ENCODE results near the gene ZNF462.
"Not testable (repeated sequence)": the region's sequence is repeated elsewhere in the genome, so short reads cannot be mapped to it uniquely, and the experiment has no call there.

ZNF462 gene

DNA sequence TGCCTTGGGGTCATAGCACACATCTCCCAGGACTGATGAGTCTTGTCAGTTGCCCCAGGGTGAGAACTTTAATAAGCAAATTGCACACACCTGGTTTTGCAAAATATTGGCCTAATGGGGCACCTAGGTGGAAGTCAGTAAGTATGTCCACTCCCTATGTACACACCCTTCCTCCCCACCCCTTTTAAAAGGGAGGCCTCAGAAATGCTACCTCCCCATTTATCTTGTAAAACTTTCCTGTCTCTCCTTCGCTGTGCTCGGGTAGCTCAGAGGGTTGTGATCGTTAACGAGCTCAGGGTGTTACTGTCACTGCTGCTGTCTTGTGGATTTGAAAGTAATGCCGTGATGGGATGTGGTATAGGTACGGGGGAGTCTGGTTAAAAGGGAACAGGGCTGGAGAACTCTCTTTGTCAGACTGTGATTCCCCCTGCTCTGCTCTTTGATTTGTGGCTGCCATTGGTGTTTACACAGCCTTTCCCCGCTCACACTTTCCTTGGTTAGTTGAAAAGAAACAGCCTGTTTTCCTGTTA is 26.2 kb downstream of the ZNF462 start:
- no peak for DNase-seq (ENCODE audit: low spot score)

- no peak for DNase-seq (ENCODE audit: low spot score)
These were observed 27.6 kb downstream of the ZNF462 start for GRCh38 chr9:106890608-106891007.

DNA sequence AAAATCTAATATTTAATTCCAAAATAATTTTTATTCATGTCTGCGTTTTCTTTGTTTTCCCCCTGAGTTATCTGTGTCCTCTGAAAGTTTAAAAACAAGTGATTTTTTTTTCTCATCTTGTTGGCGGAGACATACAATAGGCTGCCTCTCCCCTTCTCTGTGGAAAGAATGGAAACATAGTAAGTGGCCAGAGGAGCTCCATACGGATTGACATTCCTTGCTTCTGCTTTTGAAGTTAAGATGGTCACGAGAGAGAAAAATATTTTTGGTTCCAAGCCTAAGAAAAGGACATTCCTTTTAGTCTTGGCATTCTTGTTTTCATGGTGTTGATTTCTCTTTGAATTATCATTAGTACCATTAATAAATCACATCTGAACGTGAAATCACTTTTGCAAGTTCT is 28.3 kb downstream of the ZNF462 start:
- DNase-seq (ENCODE audit: low spot score): no peak

- peak; percentile 87 for DNase-seq (ENCODE audit: low spot score)
These were observed 29.7 kb downstream of the ZNF462 start for GRCh38 chr9:106892632-106893031.

GRCh38 chr9:106893088-106893487 is 30.1 kb downstream of the ZNF462 start:
- no peak for DNase-seq (ENCODE audit: low spot score)

DNA sequence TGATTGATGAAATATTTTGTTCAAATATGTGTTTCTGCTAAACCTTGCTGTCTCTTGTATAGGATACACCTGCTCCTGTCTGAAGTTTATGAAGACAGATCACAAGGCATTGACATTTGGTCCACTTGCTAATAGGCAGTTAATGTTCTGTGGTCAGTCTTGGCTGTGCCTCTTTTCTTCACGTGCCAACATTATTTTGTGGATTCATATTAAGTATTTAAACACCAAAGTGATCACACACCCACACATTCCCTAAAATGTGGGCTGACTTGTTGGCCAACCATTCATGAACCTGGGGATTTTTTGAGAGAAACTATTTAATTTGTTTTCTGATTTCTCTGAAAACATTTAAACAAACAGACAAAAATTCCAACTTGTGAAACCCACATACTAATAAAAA is 33.7 kb downstream of the ZNF462 start:
- DNase-seq (ENCODE audit: low spot score): no peak

DNA sequence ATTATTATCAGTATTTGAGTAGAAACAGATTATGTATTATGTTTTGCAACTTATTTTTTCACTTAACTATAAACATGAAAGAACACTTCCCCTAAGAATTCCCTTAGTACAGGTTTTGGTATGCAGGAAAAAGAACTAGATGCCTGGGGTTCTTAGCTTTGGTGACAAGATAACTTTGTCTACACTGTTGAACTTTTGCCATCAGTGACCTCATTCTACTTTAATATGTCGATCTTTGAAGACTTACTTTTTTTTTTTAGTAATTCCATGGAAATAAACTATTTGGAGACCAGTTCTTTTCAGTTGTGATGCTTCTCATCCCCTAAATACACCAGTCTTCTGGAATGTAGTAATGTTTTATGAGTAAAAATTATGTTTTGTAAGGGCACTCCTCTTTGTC is 34.3 kb downstream of the ZNF462 start:
- DNase-seq (ENCODE audit: low spot score): no peak

DNA sequence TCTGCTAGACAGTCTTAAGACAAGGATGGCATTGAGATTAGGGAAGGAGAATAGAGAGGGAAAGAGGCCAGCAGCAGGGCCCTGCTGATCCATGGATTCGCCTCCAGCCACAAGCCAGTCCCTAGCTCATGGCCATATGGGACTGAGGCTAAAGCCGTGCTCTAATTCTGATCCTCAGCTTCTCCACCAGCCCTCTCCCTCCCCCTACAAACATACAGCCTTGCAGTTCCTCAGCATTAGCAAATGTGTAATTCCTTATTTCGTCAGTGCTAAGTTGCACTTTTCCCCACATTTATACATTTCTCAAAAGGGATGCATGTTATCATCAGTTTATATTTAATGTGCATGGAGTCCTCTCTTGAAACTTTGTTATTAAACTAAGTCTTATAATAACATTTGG is 34.8 kb downstream of the ZNF462 start:
- DNase-seq (ENCODE audit: low spot score): no peak

DNA sequence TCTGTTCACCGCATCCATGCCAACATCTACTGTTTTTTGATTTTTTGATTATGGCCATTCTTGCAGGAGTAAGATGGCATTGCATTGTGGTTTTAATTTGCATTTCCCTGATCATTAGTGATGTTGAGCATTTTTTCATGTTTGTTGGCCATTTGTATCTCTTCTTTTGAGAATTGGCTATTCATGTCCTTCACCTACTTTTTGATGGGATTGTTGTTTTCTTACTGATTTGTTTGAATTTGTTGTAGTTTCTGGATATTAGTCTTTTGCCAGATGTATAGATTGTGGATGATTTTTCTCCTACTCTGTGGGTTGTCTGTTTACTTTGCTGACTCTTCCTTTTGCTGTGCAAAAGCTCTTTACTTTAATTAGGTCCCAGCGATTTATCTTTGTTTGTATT is 37.6 kb downstream of the ZNF462 start:
- DNase-seq (ENCODE audit: low spot score): not testable (repeated sequence)

GRCh38 chr9:106906129-106906528 is 43.2 kb downstream of the ZNF462 start:
- DNase-seq (ENCODE audit: low spot score): no peak

DNA sequence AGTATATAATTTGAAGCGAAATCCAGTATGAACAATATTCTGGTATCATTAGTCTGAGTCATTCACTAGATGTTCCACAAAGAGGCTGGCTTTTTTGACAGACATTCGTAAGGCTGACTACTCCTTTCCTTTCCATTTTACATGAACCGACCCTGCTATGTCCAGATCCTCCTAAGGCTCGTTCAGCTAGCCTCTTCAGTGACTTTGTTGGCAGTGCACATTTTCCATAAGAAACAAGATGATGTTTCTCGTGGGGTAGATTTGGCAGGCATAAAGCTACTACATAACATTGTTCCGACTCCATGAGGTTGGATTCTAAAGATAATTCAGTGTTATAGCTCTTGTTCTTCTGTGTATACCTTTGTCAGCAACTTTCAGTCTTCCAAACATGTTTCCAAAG is 49.0 kb downstream of the ZNF462 start:
- DNase-seq (ENCODE audit: low spot score): no peak

- no peak for DNase-seq (ENCODE audit: low spot score)
These were observed 50.3 kb downstream of the ZNF462 start for GRCh38 chr9:106913276-106913675.

DNA sequence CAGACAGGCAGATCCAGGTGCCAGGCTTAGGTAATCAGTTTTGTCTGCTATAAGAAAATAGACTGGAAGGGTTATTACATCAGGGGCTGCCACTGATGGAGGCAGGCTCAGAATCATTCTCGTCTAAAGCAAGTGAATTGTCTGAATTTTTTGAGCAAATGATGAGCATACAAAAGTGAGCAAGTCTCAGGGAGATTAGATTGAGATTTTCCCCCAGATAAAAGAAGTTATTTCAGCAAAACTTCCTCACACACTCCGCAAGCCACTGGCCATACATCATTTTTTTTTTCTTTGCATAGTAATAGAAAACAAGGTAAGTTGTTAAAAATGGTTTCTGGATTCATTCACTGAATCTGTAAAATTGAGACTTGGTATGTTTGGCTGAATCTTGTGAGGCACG is 52.9 kb downstream of the ZNF462 start:
- DNase-seq (ENCODE audit: low spot score): no peak

DNA sequence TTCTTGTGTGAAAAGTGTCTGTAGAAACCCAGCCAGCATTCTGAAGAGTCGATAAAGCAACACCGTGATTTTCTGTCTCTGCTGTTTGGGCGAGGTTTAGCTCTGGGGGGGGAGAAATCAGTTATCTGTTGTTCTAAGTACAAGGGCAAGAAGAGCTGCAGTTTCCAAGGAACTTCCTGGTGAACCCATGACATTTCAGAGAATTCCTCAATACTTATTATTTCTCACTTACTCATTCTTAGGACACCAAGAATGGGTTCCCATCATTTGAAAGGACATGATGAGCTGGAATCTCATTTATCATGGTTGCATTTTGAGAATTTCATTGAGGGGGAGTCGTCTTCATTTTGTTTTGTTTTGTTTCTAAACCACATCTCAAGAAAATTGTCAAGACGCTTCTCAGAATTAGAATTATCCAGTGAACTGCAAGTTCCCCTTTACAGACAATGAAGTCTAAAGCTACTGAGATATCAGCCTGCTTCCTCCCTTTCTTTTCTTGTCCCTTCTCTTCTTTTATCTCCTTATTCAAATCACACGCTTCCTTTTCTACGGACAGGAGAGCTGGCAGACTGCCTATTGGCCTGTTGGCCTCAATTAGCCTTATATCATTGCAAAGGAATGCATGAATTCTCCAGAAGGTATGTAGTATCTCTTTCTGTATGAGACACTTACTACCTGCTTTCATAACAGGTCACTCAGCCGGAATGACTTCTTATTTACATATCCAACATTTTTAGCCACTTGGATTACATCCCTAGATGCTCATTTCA is 53.7 kb downstream of the ZNF462 start:
- peak; percentile 58 for DNase-seq (ENCODE audit: low spot score)

- no peak for DNase-seq (ENCODE audit: low spot score)
These were observed 56.0 kb downstream of the ZNF462 start for GRCh38 chr9:106918825-106919509.

DNA sequence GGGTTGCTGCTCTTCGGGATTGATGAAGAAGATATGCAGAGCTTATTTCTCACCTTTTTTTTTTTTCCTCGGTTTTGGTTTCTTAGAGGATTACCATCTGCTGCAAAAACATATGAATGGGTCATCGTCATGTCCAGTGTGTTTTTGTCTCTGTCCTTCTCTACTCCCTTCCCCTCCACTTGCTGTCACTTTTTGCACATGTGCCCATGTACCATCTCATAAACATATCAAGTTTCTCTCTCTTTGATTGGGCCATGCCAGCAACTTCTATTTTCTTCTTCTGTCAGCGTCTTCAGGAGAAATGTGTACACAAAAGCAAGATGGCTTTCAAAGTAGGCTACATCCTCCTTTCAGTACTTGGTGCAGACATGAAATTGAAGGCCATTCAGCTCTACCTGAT is 57.1 kb downstream of the ZNF462 start:
- DNase-seq (ENCODE audit: low spot score): no peak

DNA sequence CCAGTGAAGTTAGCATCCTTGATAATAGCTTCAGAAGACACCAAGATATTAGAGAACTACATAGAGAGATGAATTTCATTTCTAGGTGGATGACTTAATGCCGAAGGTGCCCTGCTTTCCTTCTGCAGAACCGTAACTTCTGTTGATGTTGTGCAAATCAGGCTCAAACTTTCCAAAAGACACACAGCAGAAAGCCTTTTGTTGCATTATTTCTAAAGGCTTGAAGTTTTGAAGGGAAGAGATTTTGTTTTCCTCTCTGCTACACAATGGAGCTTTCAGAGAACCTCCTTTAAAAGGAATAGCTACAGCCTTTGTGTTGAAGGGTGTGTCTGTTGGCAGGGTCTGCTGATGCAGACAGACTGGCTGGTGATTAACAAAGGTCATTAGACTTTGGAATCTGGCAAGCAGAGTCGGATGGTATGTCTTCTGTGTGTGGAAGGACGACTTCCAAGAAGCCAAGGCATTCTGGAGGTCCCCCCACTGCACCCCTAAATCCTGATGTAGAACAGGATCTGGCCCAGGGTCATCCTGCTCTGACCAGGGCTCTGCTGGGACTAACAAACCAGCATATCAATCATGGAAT is 57.8 kb downstream of the ZNF462 start:
- peak; percentile 11 for DNase-seq (ENCODE audit: low spot score)

- DNase-seq (ENCODE audit: low spot score): peak; percentile 34
These were observed 58.5 kb downstream of the ZNF462 start for GRCh38 chr9:106921341-106921899.

GRCh38 chr9:106922026-106922425 is 59.1 kb downstream of the ZNF462 start:
- DNase-seq (ENCODE audit: low spot score): peak; percentile 13

DNA sequence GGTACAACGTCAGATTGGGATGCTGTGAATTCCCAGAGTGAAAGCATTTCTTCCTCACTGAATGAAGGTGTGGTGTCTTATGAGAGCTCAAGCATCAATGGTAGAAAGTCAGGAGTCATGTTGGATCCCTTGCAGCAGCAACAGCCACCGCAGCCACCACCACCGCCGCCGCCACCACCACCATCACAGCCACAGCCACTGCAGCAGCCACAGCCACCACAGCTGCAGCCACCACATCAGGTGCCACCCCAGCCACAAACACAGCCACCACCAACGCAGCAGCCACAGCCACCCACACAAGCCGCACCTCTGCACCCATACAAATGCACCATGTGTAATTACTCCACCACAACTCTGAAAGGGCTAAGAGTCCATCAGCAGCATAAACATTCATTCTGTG is 62.4 kb downstream of the ZNF462 start:
- DNase-seq (ENCODE audit: low spot score): no peak

DNA sequence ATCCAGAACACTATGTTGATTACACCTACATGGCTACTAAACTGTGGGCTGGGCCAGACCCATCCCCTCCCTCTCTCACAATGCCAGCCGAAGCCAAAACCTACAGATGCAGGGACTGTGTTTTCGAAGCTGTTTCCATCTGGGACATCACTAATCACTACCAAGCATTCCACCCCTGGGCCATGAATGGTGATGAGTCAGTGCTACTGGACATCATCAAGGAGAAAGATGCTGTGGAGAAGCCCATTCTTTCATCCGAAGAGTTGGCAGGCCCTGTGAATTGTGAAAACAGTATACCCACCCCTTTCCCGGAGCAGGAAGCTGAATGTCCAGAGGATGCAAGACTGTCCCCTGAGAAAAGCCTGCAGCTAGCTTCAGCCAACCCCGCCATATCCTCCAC is 65.0 kb downstream of the ZNF462 start:
- DNase-seq (ENCODE audit: low spot score): peak; percentile 9

GRCh38 chr9:106928350-106928749 is 65.4 kb downstream of the ZNF462 start:
- DNase-seq (ENCODE audit: low spot score): no peak

Data from hepatic stellate cell (primary cell).